ENCODE data around the gene GOLGA1. TPM values are rescaled to one million over a fixed set of nuclear protein-coding genes. Genes with fewer than 3 reads are reported as not detected.

Gene GOLGA1
- total and polyA plus RNA-seq, 9 of the 15 experiments (the other 6 are each of a cell fraction or from before 2014, with no cell fraction given) = 2.9 to 15.9 (median 8.5) TPM

GRCh38 chr9:124868511-124869465 lies 72.1 kb downstream of the GOLGA1 start (continued):
- TF ChIP-seq PHF8 (IDR thresholded peaks at IDR 0.05; ENCODE audit: borderline replicate concordance, low read length) (peak; percentile 97; the same call in 1 of the 2 replicates), AFF1 (IDR thresholded peaks at IDR 0.05; ENCODE audit: low read depth in 1 of 2, partially characterized antibody in 2 of 2) (peak in 1 of 2 experiments; percentile 19), SAP30 (IDR thresholded peaks at IDR 0.05; ENCODE audit: borderline replicate concordance, insufficient read depth, low read depth, low read length, poor library complexity, severe bottlenecking) (peak; percentile 48), ZNF592 (IDR thresholded peaks at IDR 0.05) (no peak), BCOR (IDR thresholded peaks at IDR 0.05) (0 out of 2 replicates have a peak, but pooled peaks have one; percentile 8), ZNF740 (CRISPR knock-in tag; IDR thresholded peaks at IDR 0.05) (0 out of 2 replicates have a peak, but pooled peaks have one; percentile 43), ZNF740 (tag; IDR thresholded peaks at IDR 0.05) (peak in 1 of 2 experiments; percentile 55; a peak in 1 of 4 replicates), NR2C1 (IDR thresholded peaks at IDR 0.05) (no peak), NR2C1 (tag; IDR thresholded peaks at IDR 0.05) (0 out of 2 replicates have a peak, but pooled peaks have one; percentile 20), THRA (IDR thresholded peaks at IDR 0.05) (no peak), ETV1 (tag; conservative IDR thresholded peaks at IDR 0.05; ENCODE audit: low read depth) (0 out of 2 replicates have a peak, but pooled peaks have one; percentile 17), CBX3 (IDR thresholded peaks at IDR 0.05; ENCODE audit: borderline replicate concordance in 1 of 2, low read length in 2 of 2) (peak in 1 of 2 experiments; percentile 13; a peak in 1 of 3 replicates), BRD4 (IDR thresholded peaks at IDR 0.05) (0 out of 2 replicates have a peak, but pooled peaks have one; percentile 60), ZNF217 (CRISPR knock-in tag; IDR thresholded peaks at IDR 0.05) (no peak)
